Astrocyte (in vitro differentiated cells and primary cell): Measurements from ENCODE around the gene CARS2. TPM values are rescaled to one million over a fixed set of nuclear protein-coding genes. Genes with fewer than 3 reads are reported as not detected.

Source experiments
- DNase-seq: peaks from one replicate; pipeline ENCODE4 v3.0.0-alpha.2; 2010; ENCODE audit warnings: low read depth
- FAIRE-seq: peaks from 2 replicates; lab custom pipeline; 2011; peaks lifted over from hg19 to GRCh38; lab: Jason Lieb, UNC
- H2AFZ ChIP-seq: 2 replicates; pipeline ENCODE4 v1.6.0; 2012; ENCODE audit warnings: low read depth, low read length, inconsistent platforms
- H3K27ac ChIP-seq: 2 replicates; pipeline ENCODE4 v1.5.1; 2011; ENCODE audit warnings: low read depth, low read length, inconsistent platforms
- H3K27me3 ChIP-seq: 2 replicates; pipeline ENCODE4 v1.6.0; 2011; ENCODE audit warnings: low read length, inconsistent platforms; ENCODE audit not compliant: insufficient read depth
- H3K36me3 ChIP-seq: 2 replicates; pipeline ENCODE4 v1.5.1; 2011; ENCODE audit warnings: low read length, inconsistent platforms; ENCODE audit not compliant: insufficient read depth
- H3K4me1 ChIP-seq: 2 replicates; pipeline ENCODE4 v1.5.1; 2011; ENCODE audit warnings: low read length, inconsistent platforms; ENCODE audit not compliant: insufficient read depth
- H3K4me2 ChIP-seq: 2 replicates; pipeline ENCODE4 v1.6.0; 2012; ENCODE audit warnings: low read length, inconsistent platforms
- H3K4me3 ChIP-seq: 2 replicates; pipeline ENCODE4 v1.5.1; 2011; ENCODE audit warnings: low read depth, mild to moderate bottlenecking, low read length, inconsistent platforms; ENCODE audit not compliant: insufficient read depth
- H3K79me2 ChIP-seq: 2 replicates; pipeline ENCODE4 v1.6.0; 2012; ENCODE audit warnings: mild to moderate bottlenecking, low read length, inconsistent platforms; ENCODE audit not compliant: insufficient read depth
- H3K9ac ChIP-seq: 2 replicates; pipeline ENCODE4 v1.6.0; 2012; ENCODE audit warnings: mild to moderate bottlenecking, low read length, inconsistent platforms
- H3K9me3 ChIP-seq: 2 replicates; pipeline ENCODE4 v1.5.1; 2012; ENCODE audit warnings: low read depth, mild to moderate bottlenecking, low read length, inconsistent platforms; ENCODE audit not compliant: insufficient read depth
- H4K20me1 ChIP-seq: 2 replicates; pipeline ENCODE4 v1.6.0; 2012; ENCODE audit warnings: low read length, inconsistent platforms; ENCODE audit not compliant: insufficient read depth
- H3K27ac Mint-ChIP-seq: one replicate; pipeline ENCODE4 v1.8.0; 2021; ENCODE audit warnings: mild to moderate bottlenecking, mixed read lengths; ENCODE audit not compliant: unreplicated experiment
- H3K27me3 Mint-ChIP-seq: one replicate; pipeline ENCODE4 v1.8.0; 2021; ENCODE audit warnings: low read depth, mixed read lengths; ENCODE audit not compliant: unreplicated experiment
- H3K36me3 Mint-ChIP-seq: one replicate; pipeline ENCODE4 v1.8.0; 2021; ENCODE audit warnings: low read depth, mixed read lengths; ENCODE audit not compliant: unreplicated experiment
- H3K4me1 Mint-ChIP-seq: one replicate; pipeline ENCODE4 v1.8.0; 2021; ENCODE audit warnings: low read depth, mixed read lengths; ENCODE audit not compliant: unreplicated experiment
- H3K4me3 Mint-ChIP-seq: one replicate; pipeline ENCODE4 v1.8.0; 2021; ENCODE audit warnings: mild to moderate bottlenecking, moderate library complexity, mixed read lengths; ENCODE audit not compliant: unreplicated experiment
- H3K9me3 Mint-ChIP-seq: one replicate; pipeline ENCODE4 v1.8.0; 2021; ENCODE audit warnings: mild to moderate bottlenecking, mixed read lengths; ENCODE audit not compliant: unreplicated experiment
- CTCF ChIP-seq: IDR thresholded peaks from 2 replicates; pipeline ENCODE4 v1.5.1; 2011; ENCODE audit warnings: low read depth, mild to moderate bottlenecking, inconsistent platforms, low read length, moderate library complexity; ENCODE audit not compliant: insufficient read depth
- EZH2 ChIP-seq: IDR thresholded peaks from 2 replicates; pipeline ENCODE4 v1.6.1; 2012; ENCODE audit warnings: mild to moderate bottlenecking, low read length, inconsistent platforms; ENCODE audit not compliant: insufficient read depth
- total RNA-seq: library from RNA; stranded (reverse); gene quantifications from 2 replicates; pipeline ENCODE4 v1.2.1, GENCODE V29; 2021

Gene CARS2
- total RNA-seq, 1 donor from 2014 or later, result 51.4 TPM

DNA sequence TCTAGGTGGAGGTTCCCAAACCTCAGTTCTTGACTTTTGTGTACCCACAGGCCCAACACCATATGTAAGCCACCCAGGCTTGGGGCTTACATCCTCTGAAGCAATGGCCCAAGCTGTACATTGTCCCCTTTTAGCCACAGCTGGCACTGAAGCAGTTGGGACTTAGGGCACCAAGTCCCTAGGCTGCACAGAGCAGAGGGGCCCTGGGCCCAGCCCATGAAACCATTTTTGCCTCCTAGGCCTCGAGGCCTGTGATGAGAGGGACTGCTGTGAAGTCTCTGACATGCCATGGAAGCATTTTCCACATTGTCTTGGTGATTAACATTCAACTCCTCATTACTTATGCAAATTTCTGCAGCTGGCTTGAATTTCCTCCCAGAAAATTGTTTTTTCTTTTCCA lies 37.8 kb upstream of the CARS2 start:
- DNase-seq (no peak), FAIRE-seq (no peak)
- Histone ChIP-seq H3K79me2 (no peaks in the 10 kb centered on the region), H3K9me3 (peaks cover 9% of the 10 kb centered on the region), H3K9ac (no peak overlapping the region), H3K4me2 (no peak overlapping the region), H3K27ac (no peak overlapping the region), H2AFZ (no peak overlapping the region), H3K27me3 (no peaks in the 10 kb centered on the region), H3K36me3 (no peaks in the 10 kb centered on the region), H4K20me1 (no peaks in the 10 kb centered on the region), H3K4me3 (no peak overlapping the region), H3K4me1 (no peaks in the 10 kb centered on the region)
- Mint-ChIP-seq H3K27ac (no peak overlapping the region), H3K27me3 (no peaks in the 10 kb centered on the region), H3K4me3 (no peak overlapping the region), H3K4me1 (peaks cover 5% of the 10 kb centered on the region), H3K9me3 (peaks cover 24% of the 10 kb centered on the region), H3K36me3 (no peaks in the 10 kb centered on the region)
- TF ChIP-seq CTCF (no peak), EZH2 (no peak)

- Histone ChIP-seq H3K4me3 (no peak overlapping the region), H3K4me1 (no peaks in the 10 kb centered on the region), H3K36me3 (no peaks in the 10 kb centered on the region), H3K9me3 (peaks cover 4% of the 10 kb centered on the region), H2AFZ (no peak overlapping the region), H3K27ac (no peak overlapping the region), H3K9ac (no peak overlapping the region), H3K4me2 (no peak overlapping the region), H3K79me2 (no peaks in the 10 kb centered on the region), H4K20me1 (no peaks in the 10 kb centered on the region), H3K27me3 (no peaks in the 10 kb centered on the region)
- Mint-ChIP-seq H3K4me1 (no peaks in the 10 kb centered on the region), H3K36me3 (peaks cover 6% of the 10 kb centered on the region), H3K4me3 (no peak overlapping the region), H3K27me3 (no peaks in the 10 kb centered on the region), H3K9me3 (peaks cover 24% of the 10 kb centered on the region), H3K27ac (no peak overlapping the region)
- TF ChIP-seq CTCF, result no peak
- DNase-seq, result no peak
- FAIRE-seq, result no peak
Measured at GRCh38 chr13:110737555-110737954, 31.6 kb upstream of the CARS2 start.

GRCh38 chr13:110734561-110734960 lies 28.6 kb upstream of the CARS2 start:
- H3K4me3 Mint-ChIP-seq, result no peak overlapping the region
- no peaks in the 10 kb centered on the region for H3K27me3 Mint-ChIP-seq
- H3K27ac Mint-ChIP-seq, result no peak overlapping the region
- FAIRE-seq, result no peak
- H3K4me1 Mint-ChIP-seq, result no peaks in the 10 kb centered on the region
- Histone ChIP-seq H3K27me3 (no peaks in the 10 kb centered on the region), H3K36me3 (no peaks in the 10 kb centered on the region), H3K9me3 (peaks cover 4% of the 10 kb centered on the region), H3K4me3 (no peak overlapping the region), H3K9ac (no peak overlapping the region), H3K27ac (no peak overlapping the region), H3K4me1 (no peaks in the 10 kb centered on the region), H4K20me1 (no peaks in the 10 kb centered on the region), H2AFZ (no peak overlapping the region), H3K79me2 (no peaks in the 10 kb centered on the region), H3K4me2 (no peak overlapping the region)
- H3K9me3 Mint-ChIP-seq, result peaks cover 20% of the 10 kb centered on the region
- peaks cover 6% of the 10 kb centered on the region for H3K36me3 Mint-ChIP-seq
- no peak for TF ChIP-seq CTCF
- TF ChIP-seq EZH2, result no peak
- DNase-seq, result no peak
